GM12892 (cell line): ENCODE measurements around the gene TSR1.

Experiments used
- POLR2A ChIP-seq: IDR thresholded peaks from 2 replicates; pipeline ENCODE4 v1.6.1; 2011; ENCODE audit warnings: low read depth, low read length, control low read depth
- TAF1 ChIP-seq: IDR thresholded peaks from 2 replicates; pipeline ENCODE4 v1.6.1; 2011; ENCODE audit warnings: low read depth, mild to moderate bottlenecking, control low read depth, low read length, borderline replicate concordance

DNA sequence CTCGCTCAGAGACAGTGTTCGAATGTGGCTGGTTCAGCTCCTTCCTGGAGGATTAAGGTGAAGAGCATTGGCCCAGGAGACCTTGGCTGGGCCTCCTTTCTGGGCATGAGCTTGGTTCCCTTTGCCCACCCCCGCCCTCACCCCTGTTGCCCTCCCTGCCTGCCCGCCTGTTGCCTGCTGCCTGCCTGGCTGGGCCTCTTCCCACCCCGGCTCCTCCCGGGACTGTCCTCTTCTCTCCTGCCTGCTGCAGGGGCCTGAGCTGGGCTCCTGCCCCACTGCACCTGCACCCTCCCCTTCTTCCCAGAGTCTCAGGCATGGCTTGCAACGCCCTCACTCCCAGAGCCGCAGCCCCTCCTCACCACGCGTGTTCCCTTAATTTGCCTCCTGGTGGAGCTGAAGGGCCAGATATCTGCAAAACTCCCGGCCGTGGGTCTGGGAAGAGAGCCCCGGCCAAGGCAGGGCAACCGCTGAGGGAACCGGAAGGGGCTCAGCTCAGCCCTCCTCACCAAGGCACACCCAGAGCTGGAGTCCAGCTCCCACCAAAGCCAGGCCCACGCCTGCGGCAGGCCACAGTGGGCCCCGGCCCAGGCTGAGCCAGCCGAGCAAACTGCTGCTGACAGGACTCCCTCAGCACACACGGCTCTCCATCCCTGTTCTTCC, 33.4 kb upstream of the TSR1 start:
- TF ChIP-seq POLR2A (no peak), TAF1 (no peak)
